Left renal pelvis (tissue), 4 donors: ENCODE measurements around the gene TSPAN32. TPM values are rescaled to one million over a fixed set of nuclear protein-coding genes. Genes with fewer than 3 reads are reported as not detected.
"Not testable (repeated sequence)": the region's sequence is repeated elsewhere in the genome, so short reads cannot be mapped to it uniquely, and the experiment has no call there.

Source experiments
- DNase-seq, 4 donors: peaks; one replicate each; pipeline ENCODE4 v3.0.0-alpha.2; 2013; ENCODE audit warnings: low read depth in 4 of 4, low spot score in 3 of 4
- polyA plus RNA-seq, 4 donors: library from polyadenylated mRNA; unstranded; fragments of 120-200 nt; gene quantifications; one replicate each; pipeline ENCODE4 v1.2.1, GENCODE V29; 2013; ENCODE audit not compliant: insufficient read length in 4 of 4

The TSPAN32 gene
- polyA plus RNA-seq, 4 donors, result 1.3 to 6.0 (median 2.6) TPM

- DNase-seq, result no peak
Measured at GRCh38 chr11:2330696-2331095, 28.9 kb downstream of the TSPAN32 start.

- no peak for DNase-seq
Measured at GRCh38 chr11:2331404-2331803, 29.6 kb downstream of the TSPAN32 start.

- DNase-seq, result not testable (repeated sequence)
Measured at GRCh38 chr11:2332569-2332968, 30.8 kb downstream of the TSPAN32 start.

GRCh38 chr11:2333486-2334205 is 31.8 kb downstream of the TSPAN32 start:
- DNase-seq, result not testable (repeated sequence)

- DNase-seq, result not testable (repeated sequence)
Measured at GRCh38 chr11:2335286-2335685, 33.5 kb downstream of the TSPAN32 start.

- DNase-seq, result not testable (repeated sequence)
Measured at GRCh38 chr11:2338760-2339159, 36.9 kb downstream of the TSPAN32 start.

- DNase-seq, result no peak
Measured at GRCh38 chr11:2342557-2342956, 40.7 kb downstream of the TSPAN32 start.

- no peak for DNase-seq
Measured at GRCh38 chr11:2342981-2343380, 41.2 kb downstream of the TSPAN32 start.

- no peak for DNase-seq
Measured at GRCh38 chr11:2343502-2343901, 41.7 kb downstream of the TSPAN32 start.

- DNase-seq, result no peak
Measured at GRCh38 chr11:2345050-2345449, 43.2 kb downstream of the TSPAN32 start.

GRCh38 chr11:2346014-2346413 is 44.2 kb downstream of the TSPAN32 start:
- no peak for DNase-seq

GRCh38 chr11:2346586-2347307 is 44.9 kb downstream of the TSPAN32 start:
- DNase-seq, result no peak

- no peak for DNase-seq
Measured at GRCh38 chr11:2347308-2347830, 45.6 kb downstream of the TSPAN32 start.

- no peak for DNase-seq
Measured at GRCh38 chr11:2348986-2349385, 47.2 kb downstream of the TSPAN32 start.

GRCh38 chr11:2351701-2352100 is 49.9 kb downstream of the TSPAN32 start:
- no peak for DNase-seq

GRCh38 chr11:2352420-2352819 is 50.6 kb downstream of the TSPAN32 start:
- DNase-seq, result no peak

GRCh38 chr11:2355000-2355644 is 53.3 kb downstream of the TSPAN32 start:
- no peak for DNase-seq

- DNase-seq, result no peak
Measured at GRCh38 chr11:2357246-2357645, 55.4 kb downstream of the TSPAN32 start.

- not testable (repeated sequence) for DNase-seq
Measured at GRCh38 chr11:2357651-2358050, 55.8 kb downstream of the TSPAN32 start.

GRCh38 chr11:2358754-2359442 is 57.1 kb downstream of the TSPAN32 start:
- DNase-seq, result no peak

GRCh38 chr11:2359557-2359956 is 57.7 kb downstream of the TSPAN32 start:
- no peak for DNase-seq
